Stomach (tissue), 9 donors: ENCODE results near the gene CIBAR2. TPM values are rescaled to one million over a fixed set of nuclear protein-coding genes. Genes with fewer than 3 reads are reported as not detected.

Experiments used
- DNase-seq, 2 donors: peaks; one replicate each; pipeline versions ENCODE4 v3.0.0 to v3.0.0-alpha.2; 2013 to 2019
- H3K27ac ChIP-seq, 5 donors: fragments of 200-600 bp in 4 of 5; sonication (generic) in 4 of 5; one replicate each; pipeline ENCODE4 v1.5.1; 2013 to 2019; ENCODE audit warnings: mild to moderate bottlenecking in 1 of 5, moderate library complexity in 1 of 5
- H3K27me3 ChIP-seq, 3 donors: fragments of 200-600 bp; sonication (generic); one replicate each; pipeline ENCODE4 v1.5.1; 2017 to 2019; ENCODE audit warnings: mixed run types in 1 of 3
- H3K36me3 ChIP-seq, 4 donors: fragments of 200-600 bp; sonication (generic); 1 replicate in 3 of 4; 2 replicates in 1 of 4; pipeline ENCODE4 v1.5.1; 2016 to 2019
- H3K4me1 ChIP-seq, 4 donors: fragments of 200-600 bp; sonication (generic); one replicate each; pipeline ENCODE4 v1.5.1; 2016 to 2019
- H3K4me3 ChIP-seq, 4 donors: fragments of 200-600 bp; sonication (generic) in 3 of 4; one replicate each; pipeline ENCODE4 v1.5.1; 2016 to 2019; ENCODE audit warnings: mild to moderate bottlenecking in 1 of 4
- H3K9me3 ChIP-seq, 4 donors: fragments of 200-600 bp; sonication (generic); one replicate each; pipeline ENCODE4 v1.5.1; 2016 to 2019
- CTCF ChIP-seq, 7 experiments: fragments of 450-650 bp in 4 of 7; fragments of 200-600 bp in 3 of 7; sonication (generic) in 3 of 7; IDR thresholded peaks; one replicate each; pipeline ENCODE4 v1.5.1; 2016 to 2019; ENCODE audit warnings: antibody characterized with exemption in 7 of 7, control low read depth in 2 of 7, mild to moderate bottlenecking in 1 of 7
- EP300 ChIP-seq: sonication (generic); formaldehyde crosslinking; IDR thresholded peaks from one replicate; pipeline ENCODE4 v1.6.1; 2017; ENCODE audit warnings: antibody characterized with exemption
- POLR2A ChIP-seq, 4 donors: fragments of 450-650 bp; IDR thresholded peaks; one replicate each; pipeline ENCODE4 v1.6.1; 2016; ENCODE audit warnings: antibody characterized with exemption in 4 of 4, control low read depth in 2 of 4, mild to moderate bottlenecking in 1 of 4, moderate library complexity in 1 of 4
- POLR2AphosphoS5 ChIP-seq, 3 donors: sonication (generic); formaldehyde crosslinking; IDR thresholded peaks; one replicate each; pipeline ENCODE4 v1.6.1; 2016; ENCODE audit warnings: antibody characterized with exemption in 3 of 3
- WGBS, 5 donors: extraction: QIAGEN DNeasy Blood & Tissue Kit in 3 of 5; methylation state at CpG; one replicate each; pipeline versions ENCODE4 v1.1.5 to v1.1.7; 2013 to 2018; 5-methylcytosine and 5-hydroxymethylcytosine counted together
- intact Hi-C: fragments of 100-400 bp; cut with DNase I; formaldehyde crosslinking; loops from one replicate; pipeline ENCODE4 v1.15.1; 2023; ENCODE audit warnings: low total_unique reads
- polyA plus RNA-seq, 3 donors: library from polyadenylated mRNA; stranded (reverse); fragments of 200-250 nt; gene quantifications; one replicate each; pipeline ENCODE4 v1.2.3, GENCODE V29; 2013
- total RNA-seq, 5 donors: library from RNA; depleted of rRNA; stranded (reverse); fragments of >200 nt; gene quantifications; one replicate each; pipeline versions ENCODE4 v1.1.0 to v1.2.3, GENCODE V29; 2014 to 2016
- donor health status: healthy with polysubstance abuse.
- donor health status: Bipolar disorder and iron deficiency.
- donor health status: healthy.

The CIBAR2 gene
- total and polyA plus RNA-seq, 8 donors: 1.5 to 54.0 TPM; not detected in 6

GRCh38 chr16:85100265-85100664, 12.0 kb downstream of the CIBAR2 start:
- intact Hi-C loops: no loop called here
- no peak for DNase-seq
- WGBS, 5 donors: 90 to 97% (median 93%) methylated on average over 10 of the region's 10 CpGs
- no peak overlapping the region for H3K4me3 ChIP-seq
- no peak for TF ChIP-seq POLR2AphosphoS5 (IDR thresholded peaks at IDR 0.05)
- no peak for TF ChIP-seq EP300
- TF ChIP-seq POLR2A (IDR thresholded peaks at IDR 0.05): no peak
- no peak for TF ChIP-seq CTCF (IDR thresholded peaks at IDR 0.05)
- no peaks in the 10 kb centered on the region for H3K9me3 ChIP-seq
- peaks cover 0 to 15% (median 0%) of the 10 kb centered on the region in 3 donors for H3K27me3 ChIP-seq
- H3K36me3 ChIP-seq: no peaks in the 10 kb centered on the region
- H3K27ac ChIP-seq: no peak overlapping the region
- H3K4me1 ChIP-seq: peaks cover 0 to 7% (median 0%) of the 10 kb centered on the region in 4 donors

- TF ChIP-seq POLR2AphosphoS5 (IDR thresholded peaks at IDR 0.05) (no peak), CTCF (IDR thresholded peaks at IDR 0.05) (no peak), POLR2A (IDR thresholded peaks at IDR 0.05) (no peak), EP300 (no peak)
- Histone ChIP-seq H3K4me1 (no peaks in the 10 kb centered on the region), H3K36me3 (no peaks in the 10 kb centered on the region), H3K9me3 (no peaks in the 10 kb centered on the region), H3K27me3 (peaks cover 0 to 24% (median 3%) of the 10 kb centered on the region in 3 donors), H3K4me3 (no peak overlapping the region), H3K27ac (no peak overlapping the region)
- intact Hi-C loops: no loop called here
- DNase-seq: no peak
- 75 to 83% (median 81%) methylated on average over 10 of the region's 10 CpGs for WGBS, 5 donors
Measured at GRCh38 chr16:85098565-85098964, 13.7 kb downstream of the CIBAR2 start.

GRCh38 chr16:85096921-85097320, 15.4 kb downstream of the CIBAR2 start:
- H3K4me1 ChIP-seq: no peaks in the 10 kb centered on the region
- TF ChIP-seq POLR2A (IDR thresholded peaks at IDR 0.05) (no peak), CTCF (IDR thresholded peaks at IDR 0.05) (no peak), POLR2AphosphoS5 (IDR thresholded peaks at IDR 0.05) (no peak), EP300 (no peak)
- DNase-seq: no peak
- 57 to 78% (median 63%) methylated on average over 9 of the region's 9 CpGs for WGBS, 5 donors
- no peaks in the 10 kb centered on the region for H3K9me3 ChIP-seq
- intact Hi-C loops: no loop called here
- no peak overlapping the region for H3K27ac ChIP-seq
- H3K4me3 ChIP-seq: no peak overlapping the region
- peaks cover 0 to 24% (median 3%) of the 10 kb centered on the region in 3 donors for H3K27me3 ChIP-seq
- no peaks in the 10 kb centered on the region for H3K36me3 ChIP-seq

GRCh38 chr16:85094812-85095211, 17.5 kb downstream of the CIBAR2 start:
- no peak for DNase-seq
- WGBS, 5 donors: 74 to 86% (median 80%) methylated on average over 8 to 12 of the region's 12 CpGs

More at GRCh38 chr16:85094812-85095211, 17.5 kb downstream of the CIBAR2 start:
- no peak for TF ChIP-seq CTCF (IDR thresholded peaks at IDR 0.05)
- TF ChIP-seq POLR2AphosphoS5 (IDR thresholded peaks at IDR 0.05): no peak
- TF ChIP-seq EP300: no peak
- no peak for TF ChIP-seq POLR2A (IDR thresholded peaks at IDR 0.05)
- H3K4me1 ChIP-seq: peaks cover 0 to 15% (median 9%) of the 10 kb centered on the region in 4 donors
- no peak overlapping the region for H3K4me3 ChIP-seq
- intact Hi-C loops: no loop called here
- H3K27ac ChIP-seq: no peak overlapping the region
- H3K36me3 ChIP-seq: peaks cover 0 to 6% (median 3%) of the 10 kb centered on the region in 4 donors
- H3K27me3 ChIP-seq: peaks cover 0 to 24% (median 3%) of the 10 kb centered on the region in 3 donors
- H3K9me3 ChIP-seq: no peaks in the 10 kb centered on the region
